ENCODE results near the gene AXIN1.

- TF ChIP-seq CTCF (conservative IDR thresholded peaks at IDR 0.05) (no peak), EZH2 (IDR thresholded peaks at IDR 0.05; ENCODE audit: low read depth) (no peak)
Measured at GRCh38 chr16:350203-350602, 2.3 kb downstream of the AXIN1 start.

Data from PC-9 (cell line).